Measurements from ENCODE around the gene CERK.

CERK gene

GRCh38 chr22:46676881-46677280 lies 61.2 kb downstream of the CERK start:
- no peak for DNase-seq

DNA sequence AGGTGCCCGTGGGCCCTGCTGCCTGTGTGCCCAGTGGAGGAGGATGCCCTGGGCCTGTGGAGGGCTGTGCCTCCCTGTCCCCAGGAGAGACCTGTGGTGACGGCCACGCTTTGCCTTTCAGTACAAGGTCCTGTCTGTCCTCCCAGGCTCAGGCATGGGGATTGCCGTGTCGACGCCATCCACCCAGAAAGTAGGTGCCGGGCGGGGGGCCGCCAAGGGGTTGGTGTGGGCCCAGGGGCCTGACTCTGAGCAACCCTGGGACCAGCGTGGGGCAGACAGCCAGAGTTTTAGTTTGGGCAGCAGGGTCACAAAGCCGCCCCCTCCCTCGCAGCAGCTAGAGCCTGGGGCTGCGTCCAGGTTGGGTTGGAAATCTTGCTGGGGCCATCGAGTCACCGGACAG lies 61.6 kb downstream of the CERK start:
- no peak for DNase-seq

GRCh38 chr22:46675938-46676337 lies 62.1 kb downstream of the CERK start:
- no peak for DNase-seq

- no peak for DNase-seq
Measured at GRCh38 chr22:46675479-46675878, 62.6 kb downstream of the CERK start.

GRCh38 chr22:46674906-46675305 lies 63.1 kb downstream of the CERK start:
- DNase-seq: no peak

GRCh38 chr22:46674367-46674781 lies 63.7 kb downstream of the CERK start:
- DNase-seq: peak; percentile 84

- DNase-seq: peak; percentile 15
Measured at GRCh38 chr22:46673662-46674236, 64.3 kb downstream of the CERK start.

- DNase-seq: no peak
Measured at GRCh38 chr22:46673205-46673604, 64.8 kb downstream of the CERK start.

DNA sequence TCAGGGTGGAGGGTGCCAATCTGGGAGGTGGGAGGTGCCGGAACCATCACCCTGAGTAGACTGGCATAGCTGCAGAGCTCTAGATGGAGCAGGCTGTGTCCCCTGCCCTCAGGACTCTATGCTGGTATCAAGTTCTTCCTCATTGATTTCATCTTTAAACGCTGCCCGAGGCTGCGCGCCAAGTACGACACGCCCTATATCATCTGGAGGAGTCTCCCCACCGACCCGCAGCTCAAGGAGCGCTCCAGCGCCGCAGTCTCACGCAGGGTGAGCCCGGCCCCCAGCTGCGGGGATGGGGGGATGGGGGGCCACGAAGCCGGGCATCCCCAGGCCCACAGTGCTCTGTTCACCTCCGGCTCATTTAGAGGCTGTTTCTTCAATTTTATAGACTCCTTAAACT lies 65.3 kb downstream of the CERK start:
- no peak for DNase-seq

GRCh38 chr22:46671824-46672432 lies 66.1 kb downstream of the CERK start:
- DNase-seq: no peak

- DNase-seq: no peak
Measured at GRCh38 chr22:46669201-46669600, 68.9 kb downstream of the CERK start.

GRCh38 chr22:46668116-46668515 lies 69.9 kb downstream of the CERK start:
- no peak for DNase-seq

- DNase-seq: no peak
Measured at GRCh38 chr22:46667245-46667623, 70.8 kb downstream of the CERK start.

- no peak for DNase-seq
Measured at GRCh38 chr22:46666577-46667244, 71.3 kb downstream of the CERK start.

- no peak for DNase-seq
Measured at GRCh38 chr22:46665751-46666280, 72.2 kb downstream of the CERK start.

DNA sequence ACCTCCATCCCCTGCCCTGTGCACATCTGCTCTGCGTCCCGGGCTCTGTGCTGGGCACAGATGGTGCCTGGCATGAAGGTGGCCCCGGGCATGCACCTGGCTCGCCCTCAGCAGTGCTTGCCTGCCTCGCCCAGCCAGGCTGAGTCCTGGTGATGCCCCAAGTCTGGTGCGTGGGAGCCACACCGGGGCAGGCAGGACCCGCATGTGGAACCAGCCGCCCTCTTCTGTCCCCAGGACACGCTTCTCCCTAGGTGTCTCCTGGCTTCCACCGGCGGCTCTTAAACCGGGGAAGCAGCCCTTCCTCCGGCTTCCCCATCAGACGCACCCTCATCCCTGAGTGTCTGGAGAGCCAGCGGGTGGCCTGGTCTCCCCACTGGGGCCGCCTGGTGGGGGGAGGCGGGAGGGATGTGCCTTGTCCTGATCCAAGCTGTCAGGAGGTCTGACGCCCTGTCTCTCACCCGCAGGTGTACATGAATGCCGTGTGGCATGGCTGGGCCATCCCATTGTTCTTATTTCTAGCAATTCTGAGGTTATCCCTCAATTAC lies 72.8 kb downstream of the CERK start:
- no peak for DNase-seq

GRCh38 chr22:46664301-46664855 lies 73.7 kb downstream of the CERK start:
- no peak for DNase-seq

- DNase-seq: no peak
Measured at GRCh38 chr22:46663436-46664100, 74.5 kb downstream of the CERK start.

DNA sequence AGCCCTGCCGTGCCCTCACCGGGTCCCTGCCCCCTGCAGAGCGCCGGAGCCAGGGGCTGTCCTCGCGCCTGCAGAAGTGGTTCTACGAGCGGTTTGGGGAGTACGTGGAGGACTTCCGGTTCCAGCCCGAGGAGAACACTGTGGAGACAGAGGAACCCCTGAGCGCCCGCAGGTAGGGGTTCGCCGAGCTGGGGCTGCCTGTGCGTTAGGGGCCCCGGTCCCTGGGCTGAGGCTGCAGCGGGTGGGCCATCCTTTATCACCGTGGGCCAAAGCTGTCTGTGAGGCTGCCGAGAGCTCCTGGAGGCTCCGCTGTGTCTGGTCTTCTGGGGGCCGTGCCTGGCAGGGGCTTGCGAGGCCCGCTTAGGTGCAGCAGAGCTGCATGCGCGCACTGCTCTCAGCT lies 75.1 kb downstream of the CERK start:
- no peak for DNase-seq

DNA sequence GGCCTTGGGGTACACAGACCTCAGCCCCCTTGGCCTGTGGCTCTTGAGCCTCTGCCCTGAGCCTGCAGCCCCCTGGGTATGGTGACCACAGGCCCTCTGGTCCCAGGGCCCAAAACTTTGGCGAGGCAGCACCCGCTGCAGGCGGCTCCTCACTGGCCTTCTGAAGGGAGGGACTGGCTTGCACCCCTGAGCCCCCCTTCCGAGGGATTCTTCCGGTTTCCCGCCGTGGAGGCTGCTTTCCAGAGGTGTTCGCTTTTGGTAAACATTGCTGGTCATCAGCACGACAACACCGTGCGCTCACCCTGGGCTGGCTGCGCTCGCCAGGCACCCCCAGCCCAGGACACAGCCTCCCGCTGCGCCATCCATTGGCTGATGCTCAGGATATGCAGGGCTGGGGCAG lies 75.8 kb downstream of the CERK start:
- DNase-seq: no peak

DNA sequence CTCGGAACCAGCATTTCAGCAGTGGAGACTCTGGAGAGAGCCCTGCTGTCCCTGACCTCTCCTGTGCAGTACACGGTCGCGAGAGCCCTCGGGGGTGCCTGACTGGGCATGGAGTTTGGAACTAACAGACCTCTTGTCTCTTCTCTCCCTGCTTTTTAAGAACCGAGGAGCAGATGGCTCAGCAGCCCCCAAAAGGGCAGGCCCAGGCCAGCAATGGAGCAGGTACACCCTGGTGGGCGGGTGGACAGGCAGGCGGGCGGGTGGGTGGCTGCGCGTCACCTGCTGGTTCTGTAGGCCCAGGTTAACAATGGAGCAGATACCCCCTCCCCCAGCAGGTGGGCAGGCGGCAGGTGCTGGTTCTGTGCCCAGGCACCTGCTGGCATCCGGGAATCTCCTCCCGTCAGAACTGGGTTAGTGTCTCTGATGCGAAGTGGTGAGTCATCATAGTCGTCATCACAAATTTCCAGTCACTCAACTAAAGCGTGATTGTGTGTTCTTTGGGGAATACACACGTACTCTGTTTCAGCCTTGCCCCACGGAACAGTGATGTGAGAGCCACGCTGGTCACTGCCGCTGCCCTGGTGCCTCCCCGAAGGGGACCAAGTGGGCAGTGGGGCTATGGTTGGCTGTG lies 76.7 kb downstream of the CERK start:
- peak; percentile 66 for DNase-seq

GRCh38 chr22:46660604-46661201 lies 77.3 kb downstream of the CERK start:
- DNase-seq: peak; percentile 39
